H9 (cell line): ENCODE measurements around the gene FAAH. TPM values are rescaled to one million over a fixed set of nuclear protein-coding genes. Genes with fewer than 3 reads are reported as not detected.

ENCODE experiments used
- DNase-seq: peaks from one replicate; pipeline ENCODE4 v3.0.0-alpha.2; 2017
- H2AFZ ChIP-seq: one replicate; pipeline ENCODE4 v1.6.1; 2013; ENCODE audit warnings: mild to moderate bottlenecking, low read length, control low read depth, moderate library complexity
- H2AK5ac ChIP-seq: 2 replicates; pipeline ENCODE4 v1.6.1; 2013; ENCODE audit warnings: low read length, control low read depth, mixed read lengths; ENCODE audit not compliant: insufficient read length
- H2BK120ac ChIP-seq: one replicate; pipeline ENCODE4 v1.6.1; 2013; ENCODE audit warnings: low read depth, mild to moderate bottlenecking, low read length, control low read depth, inconsistent platforms; ENCODE audit not compliant: poor library complexity, severe bottlenecking
- H2BK12ac ChIP-seq: 2 replicates; pipeline ENCODE4 v1.6.1; 2013; ENCODE audit warnings: low read length, control low read depth, mixed read lengths, low read depth; ENCODE audit not compliant: insufficient read length
- H2BK15ac ChIP-seq: 2 replicates; pipeline ENCODE4 v1.6.1; 2013; ENCODE audit warnings: low read depth, low read length, control low read depth
- H2BK20ac ChIP-seq: one replicate; pipeline ENCODE4 v1.6.1; 2013; ENCODE audit warnings: low read depth, mild to moderate bottlenecking, low read length, control low read depth, inconsistent platforms; ENCODE audit not compliant: poor library complexity, severe bottlenecking
- H2BK5ac ChIP-seq: 2 replicates; pipeline ENCODE4 v1.6.1; 2013; ENCODE audit warnings: low read length, control low read depth, mixed read lengths; ENCODE audit not compliant: insufficient read length
- H3K14ac ChIP-seq: 2 replicates; pipeline ENCODE4 v1.6.1; 2013; ENCODE audit warnings: low read length, control low read depth; ENCODE audit not compliant: insufficient read depth
- H3K18ac ChIP-seq: 2 replicates; pipeline ENCODE4 v1.6.1; 2013; ENCODE audit warnings: low read depth, mild to moderate bottlenecking, mixed read lengths, low read length, control low read depth; ENCODE audit not compliant: insufficient read length
- H3K23ac ChIP-seq: 2 replicates; pipeline ENCODE4 v1.6.1; 2013; ENCODE audit warnings: low read length, control low read depth, mixed read lengths, low read depth; ENCODE audit not compliant: insufficient read length
- H3K23me2 ChIP-seq: 2 replicates; pipeline ENCODE4 v1.6.1; 2013; ENCODE audit warnings: low read depth, mild to moderate bottlenecking, mixed read lengths, low read length, control low read depth; ENCODE audit not compliant: insufficient read length, poor library complexity, severe bottlenecking
- H3K27ac ChIP-seq: 2 replicates; pipeline ENCODE4 v1.5.1; 2013; ENCODE audit warnings: low read length, control low read depth, mixed read lengths, low read depth; ENCODE audit not compliant: insufficient read length
- H3K27me3 ChIP-seq: 2 replicates; pipeline ENCODE4 v1.6.1; 2013; ENCODE audit warnings: low read length, control low read depth, inconsistent platforms; ENCODE audit not compliant: insufficient read depth
- H3K4ac ChIP-seq: 2 replicates; pipeline ENCODE4 v1.6.1; 2013; ENCODE audit warnings: low read depth, mild to moderate bottlenecking, control low read depth, inconsistent platforms, low read length, moderate library complexity
- H3K4me1 ChIP-seq: 2 replicates; pipeline ENCODE4 v1.6.1; 2013; ENCODE audit warnings: low read length, control low read depth, inconsistent platforms; ENCODE audit not compliant: insufficient read depth
- H3K4me2 ChIP-seq: 2 replicates; pipeline ENCODE4 v1.6.1; 2013; ENCODE audit warnings: low read length, control low read depth, mixed read lengths; ENCODE audit not compliant: insufficient read length, insufficient read depth
- H3K56ac ChIP-seq: 2 replicates; pipeline ENCODE4 v1.6.1; 2013; ENCODE audit warnings: low read depth, mild to moderate bottlenecking, mixed read lengths, low read length, control low read depth; ENCODE audit not compliant: insufficient read length
- H3K79me1 ChIP-seq: 2 replicates; pipeline ENCODE4 v1.6.1; 2013; ENCODE audit warnings: low read depth, mild to moderate bottlenecking, moderate library complexity, low read length, control low read depth, inconsistent platforms; ENCODE audit not compliant: insufficient read depth, poor library complexity, severe bottlenecking
- H3K79me2 ChIP-seq: 2 replicates; pipeline ENCODE4 v1.6.1; 2013; ENCODE audit warnings: low read length, control low read depth, inconsistent platforms; ENCODE audit not compliant: insufficient read depth
- H3K9ac ChIP-seq: 2 replicates; pipeline ENCODE4 v1.6.1; 2013; ENCODE audit warnings: low read length, control low read depth, mixed read lengths; ENCODE audit not compliant: insufficient read length; ENCODE audit errors: extremely low read depth
- H3K9me3 ChIP-seq: one replicate; pipeline ENCODE4 v1.6.1; 2013; ENCODE audit warnings: low read depth, low read length, inconsistent platforms; ENCODE audit not compliant: control insufficient read depth
- H3T11ph ChIP-seq: one replicate; pipeline ENCODE4 v1.6.1; 2013; ENCODE audit warnings: mild to moderate bottlenecking, low read length, control low read depth, inconsistent platforms
- H4K20me1 ChIP-seq: one replicate; pipeline ENCODE4 v1.6.1; 2013; ENCODE audit not compliant: control insufficient read depth, insufficient read length, insufficient read depth
- H4K5ac ChIP-seq: 2 replicates; pipeline ENCODE4 v1.6.1; 2013; ENCODE audit warnings: low read depth, mild to moderate bottlenecking, mixed read lengths, low read length, control low read depth; ENCODE audit not compliant: insufficient read length
- H4K8ac ChIP-seq: replicated peaks from 2 replicates; pipeline ENCODE4 v1.6.1; 2013; ENCODE audit warnings: low read length, control low read depth, mixed read lengths, low read depth; ENCODE audit not compliant: insufficient read length
- H4K91ac ChIP-seq: 2 replicates; pipeline ENCODE4 v1.6.1; 2013; ENCODE audit warnings: low read depth, mild to moderate bottlenecking, moderate library complexity, mixed read lengths, low read length, control low read depth; ENCODE audit not compliant: insufficient read length
- H3K27ac Mint-ChIP-seq, 3 experiments: 2 replicates in 2 of 3; 3 replicates in 1 of 3; pipeline ENCODE4 v1.8.0; 2020 to 2021; ENCODE audit warnings: mixed read lengths in 3 of 3, mild to moderate bottlenecking in 1 of 3, moderate library complexity in 1 of 3
- H3K27me3 Mint-ChIP-seq: 2 replicates; pipeline ENCODE4 v1.8.0; 2021; ENCODE audit warnings: low read depth, mild to moderate bottlenecking, moderate library complexity, mixed read lengths
- H3K36me3 Mint-ChIP-seq, 3 experiments: 2 replicates in 2 of 3; 3 replicates in 1 of 3; pipeline ENCODE4 v1.8.0; 2020 to 2021; ENCODE audit warnings: low read depth in 3 of 3, mixed read lengths in 3 of 3; ENCODE audit not compliant: insufficient read depth in 1 of 3
- H3K4me1 Mint-ChIP-seq, 2 experiments: 2 replicates each; pipeline ENCODE4 v1.8.0; 2020; ENCODE audit warnings: mixed read lengths in 2 of 2
- H3K4me3 Mint-ChIP-seq, 2 experiments: 2 replicates in 1 of 2; 3 replicates in 1 of 2; pipeline ENCODE4 v1.8.0; 2020 to 2021; ENCODE audit warnings: mild to moderate bottlenecking in 2 of 2, mixed read lengths in 2 of 2, moderate library complexity in 1 of 2
- H3K9me3 Mint-ChIP-seq, 2 experiments: 2 replicates in 1 of 2; 3 replicates in 1 of 2; pipeline ENCODE4 v1.8.0; 2020; ENCODE audit warnings: mild to moderate bottlenecking in 2 of 2, mixed read lengths in 2 of 2, moderate library complexity in 1 of 2
- WGBS: extraction: QIAGEN DNeasy Blood & Tissue Kit; methylation state at CpG from one replicate; pipeline ENCODE4 v1.1.7; 2013; ENCODE audit warnings: missing lambda C conversion rate, low lambda C conversion rate, mixed read lengths; ENCODE audit not compliant: insufficient read length; ENCODE audit errors: extremely low coverage; 5-methylcytosine and 5-hydroxymethylcytosine counted together
- total RNA-seq: library from RNA; stranded (reverse); gene quantifications from 2 replicates; pipeline ENCODE4 v1.2.1, GENCODE V29; 2021
- TF ChIP-seq, protein P1 (sequence below): fragments of 200-600 bp; sonication (generic); conservative IDR thresholded peaks from 3 replicates; pipeline ENCODE4 v1.8.0; 2021; ENCODE audit warnings: antibody characterized with exemption, mild to moderate bottlenecking

Gene FAAH
- total RNA-seq, 1 experiment from 2014 or later = 18.9 TPM

DNA sequence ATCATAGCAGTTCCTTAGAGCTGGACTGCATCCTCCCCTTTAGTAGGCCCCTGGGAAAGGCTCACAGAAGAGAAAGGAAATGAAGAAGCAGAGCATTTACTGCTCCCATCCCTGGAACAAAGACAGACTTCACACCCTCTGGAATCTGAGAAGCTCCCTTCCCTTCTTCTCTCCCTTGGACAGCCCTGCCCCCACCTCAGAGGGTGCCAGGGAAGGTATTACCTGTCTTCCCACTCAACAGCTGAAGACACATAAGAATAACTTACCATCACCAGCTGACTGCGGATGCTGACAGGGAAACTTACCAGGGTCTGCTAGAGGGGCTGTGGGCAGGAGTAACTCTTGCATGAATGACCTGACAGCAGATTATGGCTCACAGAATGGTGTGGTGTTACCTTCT lies 14.1 kb upstream of the FAAH start:
- no peak for DNase-seq
- Histone ChIP-seq H2AFZ (no peak overlapping the region), H3K4me2 (no peak overlapping the region)

More for the DNA sequence above, 14.1 kb upstream of the FAAH start:
- Histone ChIP-seq H3K23me2 (no peaks in the 10 kb centered on the region), H4K5ac (no peak overlapping the region), H3K14ac (no peak overlapping the region), H3K4ac (no peak overlapping the region), H2BK12ac (no peak overlapping the region), H2BK20ac (no peak overlapping the region), H3K4me1 (peaks cover 3% of the 10 kb centered on the region; the same call in 1 of the 2 replicates), H3T11ph (no peak overlapping the region), H2AK5ac (no peak overlapping the region), H3K23ac (no peak overlapping the region), H3K18ac (no peak overlapping the region), H2BK15ac (no peak overlapping the region), H3K27ac (no peak overlapping the region), H3K56ac (no peak overlapping the region), H3K79me2 (no peaks in the 10 kb centered on the region), H3K9ac (no peak overlapping the region), H4K20me1 (no peaks in the 10 kb centered on the region), H4K91ac (no peak overlapping the region), H2BK5ac (no peak overlapping the region), H3K27me3 (no peaks in the 10 kb centered on the region), H4K8ac (no peak overlapping the region), H2BK120ac (no peak overlapping the region), H3K9me3 (no peaks in the 10 kb centered on the region), H3K79me1 (no peaks in the 10 kb centered on the region)
- Mint-ChIP-seq H3K4me3 (no peak overlapping the region), H3K4me1 (peaks cover 11 to 18% of the 10 kb centered on the region in 2 experiments), H3K27ac (no peak overlapping the region), H3K27me3 (peaks cover 8% of the 10 kb centered on the region), H3K9me3 (peaks cover 7 to 13% of the 10 kb centered on the region in 2 experiments), H3K36me3 (peaks cover 4 to 9% (median 7%) of the 10 kb centered on the region in 3 experiments; a peak in 6 of 7 replicates)
- WGBS = no CpG with 5 or more reads among the region's 1 CpG
- TF ChIP-seq, protein P1, sequence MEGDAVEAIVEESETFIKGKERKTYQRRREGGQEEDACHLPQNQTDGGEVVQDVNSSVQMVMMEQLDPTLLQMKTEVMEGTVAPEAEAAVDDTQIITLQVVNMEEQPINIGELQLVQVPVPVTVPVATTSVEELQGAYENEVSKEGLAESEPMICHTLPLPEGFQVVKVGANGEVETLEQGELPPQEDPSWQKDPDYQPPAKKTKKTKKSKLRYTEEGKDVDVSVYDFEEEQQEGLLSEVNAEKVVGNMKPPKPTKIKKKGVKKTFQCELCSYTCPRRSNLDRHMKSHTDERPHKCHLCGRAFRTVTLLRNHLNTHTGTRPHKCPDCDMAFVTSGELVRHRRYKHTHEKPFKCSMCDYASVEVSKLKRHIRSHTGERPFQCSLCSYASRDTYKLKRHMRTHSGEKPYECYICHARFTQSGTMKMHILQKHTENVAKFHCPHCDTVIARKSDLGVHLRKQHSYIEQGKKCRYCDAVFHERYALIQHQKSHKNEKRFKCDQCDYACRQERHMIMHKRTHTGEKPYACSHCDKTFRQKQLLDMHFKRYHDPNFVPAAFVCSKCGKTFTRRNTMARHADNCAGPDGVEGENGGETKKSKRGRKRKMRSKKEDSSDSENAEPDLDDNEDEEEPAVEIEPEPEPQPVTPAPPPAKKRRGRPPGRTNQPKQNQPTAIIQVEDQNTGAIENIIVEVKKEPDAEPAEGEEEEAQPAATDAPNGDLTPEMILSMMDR = no peak
